ENCODE results near the gene DIPK1B. TPM values are rescaled to one million over a fixed set of nuclear protein-coding genes. Genes with fewer than 3 reads are reported as not detected.

DIPK1B gene
- total and polyA plus RNA-seq, 11 donors: 14.4 to 46.3 (median 19.8) TPM

GRCh38 chr9:136733611-136734010, 21.2 kb downstream of the DIPK1B start:
- Histone ChIP-seq H3K9me3 (no peaks in the 10 kb centered on the region), H3K4me3 (no peak overlapping the region), H3K27ac (no peak overlapping the region), H3K4me1 (peaks cover 5 to 11% (median 8%) of the 10 kb centered on the region in 12 donors), H3K36me3 (no peaks in the 10 kb centered on the region), H3K27me3 (no peaks in the 10 kb centered on the region)
- intact Hi-C loops (cut with DNase I): no loop called here
- WGBS, 4 donors: 69 to 84% (median 77%) methylated on average over 11 to 12 of the region's 12 CpGs
- ATAC-seq (no peak), DNase-seq (no peak)
- TF ChIP-seq CTCF (IDR thresholded peaks at IDR 0.05) (no peak), POLR2A (IDR thresholded peaks at IDR 0.05) (no peak)

- Histone ChIP-seq H3K9me3 (no peaks in the 10 kb centered on the region), H3K36me3 (no peaks in the 10 kb centered on the region), H3K27me3 (no peaks in the 10 kb centered on the region), H3K27ac (no peak overlapping the region), H3K4me3 (no peak overlapping the region), H3K4me1 (no peaks in the 10 kb centered on the region)
- DNase-seq: no peak
- no peak for TF ChIP-seq CTCF (IDR thresholded peaks at IDR 0.05)
- no peak for TF ChIP-seq POLR2A (IDR thresholded peaks at IDR 0.05)
- WGBS, 4 donors: 89 to 94% (median 90%) methylated on average over 12 of the region's 12 CpGs
- intact Hi-C loops (cut with DNase I): no loop called here
- no peak for ATAC-seq
These were observed 22.6 kb downstream of the DIPK1B start for GRCh38 chr9:136734837-136735496.

GRCh38 chr9:136735812-136736480, 23.6 kb downstream of the DIPK1B start:
- Histone ChIP-seq H3K4me1 (peaks cover 0 to 5% (median 3%) of the 10 kb centered on the region in 12 donors), H3K36me3 (no peaks in the 10 kb centered on the region), H3K9me3 (no peaks in the 10 kb centered on the region), H3K27me3 (peaks cover 0 to 1% (median 0%) of the 10 kb centered on the region in 9 donors), H3K4me3 (no peak overlapping the region), H3K27ac (no peak overlapping the region)
- DNase-seq (no peak), ATAC-seq (no peak)
- intact Hi-C loops (cut with DNase I): no loop called here
- TF ChIP-seq CTCF (IDR thresholded peaks at IDR 0.05) (no peak), POLR2A (IDR thresholded peaks at IDR 0.05) (no peak)
- 87 to 91% (median 89%) methylated on average over 17 to 21 of the region's 21 CpGs for WGBS, 4 donors

GRCh38 chr9:136738960-136739359, 26.6 kb downstream of the DIPK1B start:
- no peak overlapping the region for H3K4me3 ChIP-seq
- no peak for DNase-seq
- no peaks in the 10 kb centered on the region for H3K36me3 ChIP-seq
- no peak overlapping the region for H3K27ac ChIP-seq
- H3K4me1 ChIP-seq: peaks cover 0 to 35% (median 15%) of the 10 kb centered on the region in 12 donors
- no peak for ATAC-seq
- intact Hi-C loops (cut with DNase I): no loop called here
- H3K27me3 ChIP-seq: peaks cover 0 to 19% (median 0%) of the 10 kb centered on the region in 9 donors
- no peaks in the 10 kb centered on the region for H3K9me3 ChIP-seq
- WGBS, 4 donors: 92 to 94% (median 93%) methylated on average over 20 of the region's 20 CpGs
- TF ChIP-seq POLR2A (IDR thresholded peaks at IDR 0.05): no peak
- no peak for TF ChIP-seq CTCF (IDR thresholded peaks at IDR 0.05)
